Gastroesophageal sphincter (tissue), 3 donors: ENCODE data around the gene HORMAD1.

Experiments
- CTCF ChIP-seq, 4 experiments: fragments of 200-600 bp in 2 of 4; fragments of 450-650 bp in 2 of 4; sonication (generic) in 1 of 4; IDR thresholded peaks; one replicate each; pipeline ENCODE4 v1.5.1; 2017 to 2019; ENCODE audit warnings: antibody characterized with exemption in 4 of 4, mild to moderate bottlenecking in 2 of 4, moderate library complexity in 2 of 4
- POLR2A ChIP-seq, 2 donors: fragments of 450-650 bp; IDR thresholded peaks; one replicate each; pipeline ENCODE4 v1.6.1; 2017; ENCODE audit warnings: antibody characterized with exemption in 2 of 2, mild to moderate bottlenecking in 2 of 2, moderate library complexity in 1 of 2
- POLR2AphosphoS5 ChIP-seq: sonication (generic); formaldehyde crosslinking; IDR thresholded peaks from one replicate; pipeline ENCODE4 v1.6.1; 2017; ENCODE audit warnings: antibody characterized with exemption

GRCh38 chr1:150760013-150760412 is 39.3 kb upstream of the HORMAD1 start:
- TF ChIP-seq CTCF (IDR thresholded peaks at IDR 0.05) (no peak), POLR2A (IDR thresholded peaks at IDR 0.05) (no peak), POLR2AphosphoS5 (no peak)
